Colonic mucosa (tissue), 4 donors: Measurements from ENCODE around the gene RAB15. TPM values are rescaled to one million over a fixed set of nuclear protein-coding genes. Genes with fewer than 3 reads are reported as not detected.

Experiments used
- DNase-seq: peaks from one replicate; pipeline ENCODE4 v3.0.0-alpha.2; 2020
- H3K27ac ChIP-seq: fragments of 200-600 bp; one replicate; pipeline ENCODE4 v1.8.0; 2021
- H3K27me3 ChIP-seq: fragments of 200-600 bp; one replicate; pipeline ENCODE4 v1.8.0; 2021
- H3K36me3 ChIP-seq: fragments of 200-600 bp; one replicate; pipeline ENCODE4 v1.8.0; 2021
- H3K4me1 ChIP-seq: fragments of 200-600 bp; one replicate; pipeline ENCODE4 v1.8.0; 2021; ENCODE audit warnings: mild to moderate bottlenecking
- H3K4me3 ChIP-seq: fragments of 200-600 bp; one replicate; pipeline ENCODE4 v1.8.0; 2021
- H3K9ac ChIP-seq, 2 donors: one replicate each; pipeline ENCODE4 v1.7.0; 2013; ENCODE audit warnings: control low read depth in 2 of 2, low read depth in 2 of 2, low read length in 2 of 2
- H3K9me3 ChIP-seq: fragments of 200-600 bp; one replicate; pipeline ENCODE4 v1.8.0; 2021
- intact Hi-C: fragments of 100-400 bp; cut with DNase I; formaldehyde crosslinking; loops from one replicate; pipeline ENCODE4 v1.14.1; 2022
- total RNA-seq, 2 donors: library from RNA; stranded (reverse); fragmentation: NEBNext Ultra II Directional in 1 of 2; extraction: Animal tissue kit (Norgen Biotek cat#: 25700) in 1 of 2; gene quantifications; one replicate each; pipeline ENCODE4 v1.2.1, GENCODE V29; 2021
- TF ChIP-seq, protein P1 (sequence below): fragments of 200-600 bp; IDR thresholded peaks from one replicate; pipeline ENCODE4 v1.8.0; 2022; ENCODE audit warnings: antibody characterized with exemption, mild to moderate bottlenecking
- donor health status: healthy.
- donor health status: DM: no; HTN: no; CAD: no.
- donor health status: DM: no; HTN: no; CAD: no.

The RAB15 gene
- total RNA-seq, 2 donors from 2014 or later: 33.3 to 43.8 TPM

DNA sequence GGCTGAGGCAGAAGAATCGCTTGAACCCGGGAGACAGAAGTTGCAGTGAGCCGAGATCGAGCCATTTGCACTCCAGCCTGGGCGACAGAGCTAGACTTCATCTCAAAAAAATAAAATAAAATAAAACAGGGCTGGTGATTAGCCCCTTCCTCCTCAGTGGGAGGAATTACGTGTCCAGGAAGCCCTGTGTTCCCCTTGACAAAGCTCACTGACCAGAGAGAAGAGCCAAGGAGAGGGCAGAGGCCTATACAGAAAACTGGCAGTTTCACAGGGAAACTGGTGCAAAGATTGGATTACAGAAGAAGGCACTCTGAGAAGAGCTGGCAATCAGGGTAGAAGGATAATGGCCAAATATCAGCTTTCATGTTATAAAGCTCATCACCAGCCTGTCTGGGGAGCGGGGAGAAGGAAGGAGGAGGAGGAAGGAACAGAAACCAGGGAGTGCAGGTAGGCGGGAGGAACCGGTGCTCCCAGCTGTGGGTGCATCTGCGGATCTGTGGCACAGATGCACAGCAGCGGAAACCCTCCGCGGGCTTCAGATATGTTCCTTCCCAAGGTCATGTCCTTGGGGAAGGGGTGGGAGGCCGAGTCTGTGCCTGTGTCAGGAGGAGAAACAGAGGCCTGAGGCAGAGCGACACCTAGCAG, 6.7 kb downstream of the RAB15 start:
- DNase-seq: no peak
- Histone ChIP-seq H3K4me3 (no peak overlapping the region), H3K27me3 (no peaks in the 10 kb centered on the region), H3K9ac (no peak overlapping the region), H3K27ac (no peak overlapping the region), H3K9me3 (no peaks in the 10 kb centered on the region), H3K36me3 (no peaks in the 10 kb centered on the region), H3K4me1 (no peaks in the 10 kb centered on the region)
- TF ChIP-seq, protein P1, sequence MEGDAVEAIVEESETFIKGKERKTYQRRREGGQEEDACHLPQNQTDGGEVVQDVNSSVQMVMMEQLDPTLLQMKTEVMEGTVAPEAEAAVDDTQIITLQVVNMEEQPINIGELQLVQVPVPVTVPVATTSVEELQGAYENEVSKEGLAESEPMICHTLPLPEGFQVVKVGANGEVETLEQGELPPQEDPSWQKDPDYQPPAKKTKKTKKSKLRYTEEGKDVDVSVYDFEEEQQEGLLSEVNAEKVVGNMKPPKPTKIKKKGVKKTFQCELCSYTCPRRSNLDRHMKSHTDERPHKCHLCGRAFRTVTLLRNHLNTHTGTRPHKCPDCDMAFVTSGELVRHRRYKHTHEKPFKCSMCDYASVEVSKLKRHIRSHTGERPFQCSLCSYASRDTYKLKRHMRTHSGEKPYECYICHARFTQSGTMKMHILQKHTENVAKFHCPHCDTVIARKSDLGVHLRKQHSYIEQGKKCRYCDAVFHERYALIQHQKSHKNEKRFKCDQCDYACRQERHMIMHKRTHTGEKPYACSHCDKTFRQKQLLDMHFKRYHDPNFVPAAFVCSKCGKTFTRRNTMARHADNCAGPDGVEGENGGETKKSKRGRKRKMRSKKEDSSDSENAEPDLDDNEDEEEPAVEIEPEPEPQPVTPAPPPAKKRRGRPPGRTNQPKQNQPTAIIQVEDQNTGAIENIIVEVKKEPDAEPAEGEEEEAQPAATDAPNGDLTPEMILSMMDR: no peak
- intact Hi-C loops: no loop called here

- intact Hi-C loops: no loop called here
- TF ChIP-seq, protein P1: no peak
- no peaks in the 10 kb centered on the region for H3K27me3 ChIP-seq
- H3K9ac ChIP-seq: no peak overlapping the region
- H3K36me3 ChIP-seq: no peaks in the 10 kb centered on the region
- H3K9me3 ChIP-seq: no peaks in the 10 kb centered on the region
- no peak overlapping the region for H3K4me3 ChIP-seq
- no peak for DNase-seq
- H3K4me1 ChIP-seq: no peaks in the 10 kb centered on the region
- no peak overlapping the region for H3K27ac ChIP-seq
Measured at GRCh38 chr14:64963611-64964010, 8.5 kb downstream of the RAB15 start.

GRCh38 chr14:64960762-64961276, 11.3 kb downstream of the RAB15 start:
- TF ChIP-seq, protein P1: no peak
- Histone ChIP-seq H3K36me3 (no peaks in the 10 kb centered on the region), H3K27ac (no peak overlapping the region)

DNA sequence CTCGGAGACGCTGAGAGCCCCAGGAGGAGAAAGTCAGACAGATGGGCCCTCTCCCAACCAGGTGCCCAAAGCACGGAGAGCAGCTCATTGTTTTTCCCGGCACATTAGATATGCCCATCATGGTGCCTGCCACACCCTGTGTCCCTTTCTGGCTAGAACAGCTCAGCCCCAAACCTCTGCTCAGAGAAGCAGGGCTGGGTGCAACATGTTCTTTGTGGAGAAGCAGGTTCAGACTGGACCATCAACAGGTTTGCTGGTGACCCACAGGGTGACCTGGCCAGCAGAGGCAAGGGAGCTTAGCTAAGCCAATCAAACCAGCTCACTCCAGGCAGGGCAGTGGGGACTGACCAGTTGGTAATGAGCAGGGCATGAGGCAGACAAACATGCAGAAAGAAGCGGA, 13.4 kb downstream of the RAB15 start:
- TF ChIP-seq, protein P1: no peak
- Histone ChIP-seq H3K9me3 (no peaks in the 10 kb centered on the region), H3K4me3 (no peak overlapping the region), H3K4me1 (no peaks in the 10 kb centered on the region), H3K36me3 (no peaks in the 10 kb centered on the region), H3K9ac (no peak overlapping the region), H3K27me3 (no peaks in the 10 kb centered on the region), H3K27ac (no peak overlapping the region)
- intact Hi-C loops: no loop called here
- no peak for DNase-seq

More at GRCh38 chr14:64960762-64961276, 11.3 kb downstream of the RAB15 start:
- Histone ChIP-seq H3K27me3 (no peaks in the 10 kb centered on the region), H3K4me1 (no peaks in the 10 kb centered on the region), H3K9me3 (no peaks in the 10 kb centered on the region), H3K9ac (no peak overlapping the region), H3K4me3 (no peak overlapping the region)
- DNase-seq: no peak
- intact Hi-C loops: no loop called here

DNA sequence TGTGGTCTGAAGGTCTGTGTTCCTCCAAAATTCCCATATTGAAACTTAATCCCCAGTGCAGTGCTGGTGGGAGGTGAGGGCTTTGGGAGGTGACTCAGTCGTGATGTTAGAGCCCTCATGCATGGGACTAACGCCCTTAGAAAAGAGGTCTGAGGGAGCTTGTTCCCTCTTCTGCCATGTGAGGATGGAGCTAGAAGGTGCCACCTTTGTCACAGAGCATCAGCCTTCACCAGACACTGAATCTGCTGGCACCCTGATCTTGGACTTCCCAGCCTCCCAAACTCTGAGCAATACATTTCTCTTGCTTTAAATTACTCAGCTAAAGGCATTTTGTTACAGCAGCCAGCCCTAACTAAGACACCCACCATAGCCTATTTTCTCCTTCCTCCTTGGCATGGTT, 13.9 kb downstream of the RAB15 start:
- Histone ChIP-seq H3K9me3 (no peaks in the 10 kb centered on the region), H3K9ac (no peak overlapping the region), H3K36me3 (no peaks in the 10 kb centered on the region), H3K27ac (no peak overlapping the region), H3K4me3 (no peak overlapping the region), H3K27me3 (no peaks in the 10 kb centered on the region), H3K4me1 (no peaks in the 10 kb centered on the region)
- intact Hi-C loops: no loop called here
- no peak for DNase-seq
- TF ChIP-seq, protein P1: no peak
